GM21360 (cell line): ENCODE results near the gene INSIG2.
"Not testable (repeated sequence)": the region's sequence is repeated elsewhere in the genome, so short reads cannot be mapped to it uniquely, and the experiment has no call there.

Experiments used
- ATAC-seq: cut with Tn5 transposase; IDR thresholded peaks from one replicate; pipeline ENCODE4 v1.9.1; 2021; ENCODE audit warnings: mild to moderate bottlenecking, moderate library complexity; ENCODE audit not compliant: unreplicated experiment

The INSIG2 gene

DNA sequence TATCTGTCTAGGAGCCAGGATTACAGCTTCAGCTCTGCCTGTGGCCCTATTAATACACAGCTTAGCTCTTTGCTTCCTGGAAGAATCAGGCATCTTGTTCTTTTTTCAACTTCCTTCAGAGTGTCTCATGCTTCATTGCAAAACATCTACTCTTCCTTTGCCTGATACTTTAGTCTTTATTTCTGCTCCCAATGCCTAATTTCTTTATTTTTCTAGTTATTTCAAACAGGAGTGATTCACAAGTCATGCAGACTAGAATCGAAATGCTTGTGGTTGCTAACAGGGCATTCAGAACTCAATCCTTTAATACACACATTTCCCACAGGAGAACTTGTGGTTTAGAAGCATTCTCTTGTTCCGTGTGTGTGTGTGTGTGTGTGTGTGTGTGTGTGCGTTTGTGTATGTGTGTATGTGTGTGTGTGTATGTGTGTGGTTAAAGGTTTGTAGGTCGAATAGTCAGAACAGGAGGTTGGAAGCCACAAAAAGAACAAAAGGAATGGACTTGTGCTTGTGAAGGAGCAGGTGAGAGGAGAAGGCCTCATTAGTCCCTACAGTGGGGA lies 28.3 kb upstream of the INSIG2 start:
- ATAC-seq = no peak

DNA sequence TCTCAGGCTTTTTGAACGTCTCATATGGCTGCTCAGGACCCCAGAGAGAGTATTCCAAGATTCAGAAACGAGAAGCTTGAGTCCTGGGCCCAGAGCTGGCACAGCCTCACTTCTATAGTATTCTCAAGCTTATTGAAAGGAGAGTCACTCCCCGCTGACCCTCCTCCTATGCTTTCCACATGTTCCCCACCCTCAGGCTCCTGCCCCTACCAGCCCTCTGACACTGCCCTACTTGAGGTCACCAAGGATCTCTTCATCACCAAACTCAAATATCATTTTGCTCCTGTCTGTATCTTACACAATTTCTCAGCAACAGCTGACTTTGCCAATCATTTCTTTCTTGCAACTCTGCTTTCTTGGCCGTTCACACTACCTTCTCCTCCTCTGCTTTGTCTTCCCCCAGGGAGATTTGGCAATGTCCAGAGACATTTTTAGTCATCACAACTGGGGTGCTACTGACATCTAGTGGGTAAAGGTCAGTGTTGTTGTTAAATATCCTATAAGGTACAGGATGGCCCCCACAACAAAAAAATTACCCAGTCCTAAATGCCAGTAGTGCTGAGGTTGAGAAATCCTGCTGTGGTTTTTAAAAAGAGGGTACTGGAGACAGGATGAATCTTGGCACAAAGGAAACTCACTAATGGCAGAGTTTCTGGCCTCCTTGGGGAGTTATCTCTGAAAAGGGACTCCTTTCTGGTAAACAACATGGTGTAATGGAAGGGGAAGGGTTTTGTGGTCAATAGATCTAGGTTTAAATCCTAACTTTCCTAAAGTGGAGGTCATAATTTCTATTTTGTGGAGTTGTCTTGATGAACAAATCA lies 26.9 kb upstream of the INSIG2 start:
- ATAC-seq = peak; percentile 81

DNA sequence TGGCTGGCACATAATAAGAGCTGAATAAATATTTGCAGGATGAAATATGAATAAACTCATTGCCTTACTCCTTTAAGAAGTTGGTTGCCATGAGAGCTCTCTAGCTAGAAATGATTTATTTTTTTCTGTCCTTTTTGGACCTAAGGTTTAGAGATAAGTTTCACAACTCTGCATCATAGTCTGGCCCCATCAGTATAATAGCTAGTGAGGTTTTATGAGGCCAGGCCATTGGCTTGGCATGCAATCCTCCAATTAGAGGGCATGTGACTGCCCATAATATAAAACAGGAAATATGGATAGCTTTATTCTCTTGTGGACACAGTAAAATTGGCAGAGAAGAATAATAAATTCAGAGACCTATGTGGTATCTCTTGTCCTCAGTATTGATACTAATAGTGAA lies 26.2 kb upstream of the INSIG2 start:
- no peak for ATAC-seq

DNA sequence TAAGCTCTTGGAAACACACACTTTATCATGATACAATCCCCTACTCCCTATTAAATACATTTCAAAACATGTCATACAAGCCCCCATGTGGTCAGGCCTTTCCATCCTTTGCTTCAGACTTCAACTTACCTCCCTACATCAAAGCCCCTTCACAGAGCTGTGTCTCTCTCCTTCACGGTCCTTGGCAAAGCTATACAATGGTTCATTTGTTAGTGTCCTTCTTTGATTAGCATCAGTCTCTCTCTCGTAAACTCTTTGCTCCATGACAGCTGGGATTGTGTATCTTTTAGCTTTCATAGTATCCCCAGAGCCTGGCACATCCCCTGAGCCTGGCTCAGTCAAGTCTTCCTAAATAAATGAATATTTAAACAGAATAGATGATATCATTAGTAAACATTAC lies 25.6 kb upstream of the INSIG2 start:
- ATAC-seq = no peak

DNA sequence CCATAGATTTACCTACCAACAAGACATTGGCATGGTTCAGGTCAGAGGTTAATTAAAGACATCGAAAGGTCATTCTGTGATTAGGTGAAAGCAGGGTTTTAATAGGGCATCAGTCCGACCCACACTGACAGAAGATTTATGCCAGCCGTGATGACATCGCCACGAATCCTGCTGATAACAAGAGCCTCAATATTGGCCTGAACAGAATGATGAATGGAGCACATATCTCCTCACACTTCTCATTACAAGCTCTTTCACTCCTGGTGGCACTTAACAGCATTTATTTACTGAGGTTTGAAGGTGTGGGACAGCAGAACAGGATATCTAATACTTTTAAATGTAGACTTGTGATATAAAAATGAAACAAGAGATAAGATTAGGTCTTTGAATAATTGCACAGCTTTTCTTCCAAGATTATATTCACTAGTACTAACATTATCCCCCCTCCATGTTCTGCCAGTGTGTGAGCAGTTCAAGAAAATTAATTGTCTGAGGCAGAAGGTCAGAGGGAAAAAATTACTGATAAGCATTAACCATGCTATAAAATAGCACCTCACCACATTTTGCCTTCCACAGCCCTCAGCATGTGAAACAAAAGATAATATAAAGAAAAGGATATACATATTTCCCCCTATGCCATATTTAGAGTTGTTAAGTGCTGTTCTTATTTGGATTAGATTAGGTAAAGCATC lies 23.1 kb upstream of the INSIG2 start:
- ATAC-seq = no peak

DNA sequence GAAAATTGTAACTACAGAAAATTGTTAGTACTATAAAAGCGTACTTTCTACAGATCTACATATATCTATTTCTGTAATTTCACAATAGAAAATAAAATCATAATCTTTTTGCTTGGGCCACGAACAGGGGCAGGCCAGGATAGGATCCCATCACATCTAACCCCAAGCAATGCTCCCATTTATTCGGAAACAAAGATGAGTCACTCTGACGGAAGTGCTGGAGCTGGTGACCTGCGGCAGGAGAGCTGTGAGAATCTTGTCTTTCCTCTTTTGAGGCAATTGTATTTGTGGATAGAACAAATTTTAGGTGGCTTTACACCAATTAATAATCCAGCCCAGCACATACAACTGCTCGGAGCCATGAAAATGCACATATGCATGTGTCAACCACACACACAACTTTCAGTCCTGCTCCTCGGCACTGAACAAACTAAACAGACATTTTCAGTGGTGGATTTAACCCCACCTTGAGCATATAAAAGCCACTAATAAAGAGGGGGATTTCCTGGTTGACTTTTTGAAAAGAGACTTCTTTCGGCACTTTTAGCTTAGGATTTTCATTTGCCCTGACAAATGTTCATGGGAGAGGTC lies 22.3 kb upstream of the INSIG2 start:
- ATAC-seq = no peak

DNA sequence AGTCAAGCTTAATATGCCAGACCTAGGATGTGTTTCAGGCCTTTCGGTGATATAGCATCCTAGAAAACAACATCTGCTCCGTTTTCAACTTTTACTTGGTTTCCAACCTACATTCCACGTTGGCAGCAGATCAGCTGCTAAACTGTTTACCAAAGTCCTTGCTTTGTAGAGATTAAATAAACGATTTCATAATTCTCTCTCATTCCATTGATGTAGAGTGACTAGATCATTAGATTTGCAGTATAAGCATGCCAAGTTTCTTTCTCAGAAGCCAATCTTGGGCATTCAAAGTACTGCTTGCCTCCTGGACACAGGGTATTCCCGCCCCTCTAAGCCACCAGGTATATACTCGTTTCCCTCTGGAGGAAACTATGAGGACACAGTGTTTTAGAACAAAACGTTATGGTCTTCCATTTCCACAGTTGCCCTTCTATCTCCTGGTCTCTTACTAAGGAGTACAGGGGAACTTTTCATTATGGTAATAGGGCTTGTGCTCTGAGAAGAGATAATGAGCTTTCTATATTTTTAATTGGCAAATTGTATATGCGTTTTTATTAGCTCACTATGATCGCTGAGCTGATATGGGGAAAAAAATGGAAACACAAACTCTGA lies 10.5 kb upstream of the INSIG2 start:
- ATAC-seq = no peak

DNA sequence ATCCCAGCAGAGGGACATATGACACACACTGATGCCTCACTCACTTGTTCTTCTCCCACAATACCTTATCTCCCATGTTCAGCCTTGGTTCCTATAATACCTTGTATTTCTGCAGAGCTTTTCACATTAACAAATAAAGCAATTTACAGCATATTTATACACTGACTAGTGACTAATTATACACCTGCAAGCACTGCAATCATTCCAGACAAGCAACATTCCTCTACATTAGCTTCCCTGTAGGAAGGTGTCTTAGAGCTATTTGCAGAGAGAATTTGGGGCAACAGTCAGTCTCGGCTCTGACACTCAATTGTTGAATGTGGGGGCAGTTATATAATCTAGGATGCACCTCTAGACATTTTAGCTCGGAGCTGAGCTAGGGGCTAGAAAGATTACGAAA lies 9.5 kb upstream of the INSIG2 start:
- no peak for ATAC-seq

DNA sequence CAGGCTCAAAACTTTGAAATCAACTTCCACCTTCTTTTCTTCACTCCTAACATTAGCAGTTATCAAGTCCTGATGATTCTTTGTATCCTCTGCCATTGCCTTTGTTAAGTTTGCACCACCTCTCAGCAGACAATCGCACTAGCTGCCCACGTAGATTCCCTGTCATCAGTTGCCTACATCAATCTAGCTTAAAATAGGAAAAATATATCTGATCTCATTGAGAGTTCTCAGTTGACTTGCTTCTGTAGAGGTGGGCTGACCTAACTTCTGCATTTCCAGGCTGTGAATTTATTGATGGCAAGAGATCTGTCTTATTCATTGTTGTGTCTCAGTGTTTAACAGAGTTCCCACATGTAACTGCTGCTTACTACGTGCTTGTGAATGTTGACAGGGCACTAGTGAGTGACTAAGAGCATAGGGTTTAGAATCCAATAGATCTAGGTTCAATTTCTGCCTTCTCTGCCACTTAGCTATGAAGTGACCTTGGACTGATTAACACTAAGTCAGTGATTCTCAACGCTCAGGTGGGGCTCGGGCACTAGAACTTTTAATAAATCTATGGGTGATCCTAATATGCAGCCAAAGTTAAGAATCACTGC lies 3.7 kb upstream of the INSIG2 start:
- no peak for ATAC-seq

DNA sequence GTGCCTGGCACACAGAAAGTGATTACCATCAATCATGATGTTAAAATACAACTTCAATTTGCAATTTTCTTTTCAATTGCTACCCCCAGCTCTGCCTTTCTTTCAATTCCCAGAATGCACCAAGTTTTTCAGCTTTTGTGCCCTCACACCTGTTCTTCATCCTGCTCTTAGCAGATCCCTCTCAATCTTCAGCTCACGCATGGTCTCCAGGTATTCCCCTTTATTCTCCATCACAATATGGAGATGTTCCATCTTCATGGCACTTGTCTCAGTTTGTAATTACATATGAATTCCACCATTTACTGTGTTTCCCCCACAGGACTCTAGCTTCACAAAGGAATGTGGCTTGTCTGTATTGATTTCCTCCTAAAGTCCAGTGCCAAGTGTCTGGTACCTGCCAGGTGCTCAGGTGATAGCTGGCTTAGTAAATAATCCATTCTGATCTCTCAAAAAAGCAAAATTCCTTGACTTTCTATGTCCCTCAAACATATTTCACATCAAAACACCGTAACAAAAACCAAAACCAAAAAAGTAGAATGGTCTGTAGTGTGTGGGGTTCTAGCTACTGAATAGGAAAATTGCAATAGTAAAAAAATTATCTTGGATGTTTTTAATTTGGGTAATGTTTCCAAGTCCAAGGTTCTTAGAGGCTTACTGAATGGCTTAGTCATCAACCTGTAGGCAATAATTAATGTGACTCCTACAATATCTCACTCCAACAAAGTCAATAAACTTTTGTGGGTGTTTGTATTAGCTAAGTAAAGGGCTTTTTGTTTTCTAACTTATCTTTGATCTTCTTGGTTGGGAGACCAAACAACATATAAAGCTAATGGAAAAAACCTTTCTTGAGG lies 2.9 kb upstream of the INSIG2 start:
- ATAC-seq = no peak

DNA sequence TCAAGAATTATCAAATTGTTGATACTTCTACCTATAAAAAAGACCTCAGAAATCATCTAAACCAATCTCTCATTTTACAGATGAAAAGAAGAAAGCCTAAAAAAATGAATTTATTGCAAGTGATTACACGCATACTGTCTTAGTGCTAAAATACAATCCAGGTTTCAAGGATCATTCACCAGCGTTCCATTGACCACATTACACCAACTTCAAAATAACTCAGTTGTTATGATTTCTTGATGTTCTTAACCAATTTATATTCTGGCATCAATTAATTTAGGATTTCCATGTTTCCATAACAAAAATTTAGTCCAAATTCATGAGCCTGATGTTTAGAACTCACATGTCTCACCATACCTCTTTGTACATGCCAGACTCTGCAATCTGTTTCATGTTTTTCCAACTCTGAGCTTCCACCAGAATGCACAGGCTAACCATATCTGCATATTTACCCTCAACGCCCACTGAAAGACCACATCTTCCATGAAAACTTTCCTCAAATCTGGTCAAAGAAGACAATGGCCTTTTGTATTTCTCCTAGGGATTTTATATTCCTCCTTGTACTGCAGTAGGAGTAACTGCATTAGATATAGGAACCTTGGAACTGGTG lies 2.1 kb upstream of the INSIG2 start:
- ATAC-seq = no peak

DNA sequence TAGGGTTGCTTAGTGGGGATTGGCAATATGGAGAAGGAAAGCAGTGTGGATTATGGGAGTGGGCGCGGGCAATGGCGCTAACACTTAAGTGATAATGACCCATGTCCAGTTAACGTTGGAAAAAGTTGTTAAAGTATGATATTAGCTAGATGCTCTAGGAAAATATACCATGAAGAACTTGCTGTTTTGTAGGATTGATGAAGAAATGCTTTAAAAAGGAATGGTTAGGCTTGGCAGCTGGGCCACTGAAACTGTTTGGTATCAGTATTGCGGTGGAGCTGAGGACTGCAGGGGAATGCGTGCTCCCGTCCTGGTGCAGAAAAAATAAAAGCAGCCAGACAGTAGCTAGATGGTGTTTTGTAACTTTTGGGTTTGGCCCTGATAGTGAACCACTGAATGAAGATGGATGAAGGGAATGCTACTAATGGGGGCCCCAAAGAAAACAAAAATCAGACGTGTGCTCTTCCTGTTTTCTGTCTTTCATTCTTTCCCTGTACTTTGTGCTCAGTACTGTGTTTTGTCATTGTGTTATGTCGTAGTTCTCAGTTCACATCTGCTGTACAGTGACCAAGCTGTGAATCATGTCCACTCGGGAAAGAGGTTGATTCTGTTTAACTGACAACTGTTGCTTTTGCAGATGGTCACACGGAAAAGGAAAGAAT lies 999 bp downstream of the INSIG2 start:
- peak; percentile 29 for ATAC-seq

DNA sequence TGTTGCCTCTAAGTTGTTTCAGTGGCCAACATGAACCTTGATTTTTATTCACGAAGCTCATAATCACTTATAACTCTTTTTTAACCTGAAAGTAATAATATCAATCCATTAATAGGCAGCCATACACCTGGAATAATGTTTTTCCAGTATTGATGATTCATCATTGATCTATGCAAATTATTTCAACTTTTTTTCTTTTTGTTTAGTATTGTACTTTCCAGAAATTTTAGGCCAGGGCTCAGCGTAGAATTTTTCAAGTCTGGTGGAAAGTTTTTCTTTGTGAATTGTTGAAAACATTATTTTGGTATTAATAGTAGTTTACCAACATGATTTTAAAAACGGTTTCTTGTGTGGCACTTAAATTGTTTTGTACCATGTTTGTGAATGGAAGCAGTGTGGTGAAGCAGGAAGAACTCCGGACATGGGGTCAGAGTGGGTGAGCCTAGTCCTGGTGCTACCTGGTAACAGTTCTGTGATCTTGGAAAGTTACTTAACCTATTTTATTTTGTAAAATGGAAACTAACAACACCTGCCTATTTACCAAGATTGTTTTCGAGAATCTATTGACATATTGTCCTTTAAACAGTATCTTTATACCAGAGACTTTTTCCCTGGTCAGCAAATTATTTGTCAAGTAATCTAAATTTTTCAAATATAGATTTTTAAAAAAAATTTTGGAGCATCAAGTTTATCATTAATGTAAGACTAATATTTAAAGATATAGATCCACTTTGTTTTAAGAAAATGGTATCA lies 2.3 kb downstream of the INSIG2 start:
- ATAC-seq = no peak

DNA sequence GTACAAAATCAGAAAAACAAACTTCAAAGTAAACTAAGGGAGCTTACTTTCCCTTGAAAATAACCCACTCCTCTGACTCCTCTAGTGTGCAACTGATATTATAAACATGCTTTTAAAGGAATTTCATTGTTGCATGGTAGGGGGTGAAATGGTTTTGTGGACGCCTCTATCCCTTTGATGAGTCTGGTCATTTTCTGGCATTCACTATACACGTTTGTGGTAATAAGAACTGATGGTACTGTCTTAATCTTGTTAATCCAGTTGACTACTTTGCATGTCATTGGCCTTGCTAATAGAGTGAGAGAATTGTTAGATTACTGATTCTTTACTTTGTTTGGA lies 2.8 kb downstream of the INSIG2 start:
- no peak for ATAC-seq

DNA sequence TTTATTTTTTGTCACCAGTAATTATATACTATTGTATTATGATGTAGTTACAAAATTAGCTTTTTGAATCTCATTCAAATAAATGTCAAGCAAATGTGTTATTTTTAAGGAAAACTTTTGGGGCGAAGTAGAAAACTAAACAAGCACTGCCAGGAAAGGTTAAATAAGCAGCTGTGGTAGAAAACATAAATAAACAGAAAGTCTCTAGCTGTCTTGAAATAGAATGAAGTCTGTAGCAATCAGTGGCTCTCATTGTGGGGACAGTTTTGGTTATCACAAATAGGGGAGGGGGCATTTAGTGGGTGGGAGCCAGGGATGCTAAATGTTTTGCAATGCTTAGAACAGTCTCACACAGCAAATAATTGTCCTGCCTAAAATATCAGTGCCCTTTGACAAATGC lies 3.4 kb downstream of the INSIG2 start:
- no peak for ATAC-seq

DNA sequence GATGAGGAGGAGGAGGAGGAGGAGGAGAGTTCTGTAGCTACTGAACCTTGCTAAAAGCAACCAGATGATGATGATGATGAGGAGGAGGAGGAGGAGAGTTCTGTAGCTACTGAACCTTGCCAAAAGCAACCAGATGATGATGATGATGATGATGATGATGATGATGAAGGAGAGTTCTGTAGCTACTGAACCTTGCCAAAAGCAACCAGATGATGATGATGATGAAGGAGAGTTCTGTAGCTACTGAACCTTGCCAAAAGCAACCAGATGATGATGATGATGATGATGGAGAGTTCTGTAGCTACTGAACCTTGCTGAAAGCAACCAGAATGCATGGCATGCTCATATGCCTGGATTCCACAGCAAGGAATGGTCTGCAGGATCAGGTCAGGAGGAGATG lies 5.8 kb downstream of the INSIG2 start:
- not testable (repeated sequence) for ATAC-seq

DNA sequence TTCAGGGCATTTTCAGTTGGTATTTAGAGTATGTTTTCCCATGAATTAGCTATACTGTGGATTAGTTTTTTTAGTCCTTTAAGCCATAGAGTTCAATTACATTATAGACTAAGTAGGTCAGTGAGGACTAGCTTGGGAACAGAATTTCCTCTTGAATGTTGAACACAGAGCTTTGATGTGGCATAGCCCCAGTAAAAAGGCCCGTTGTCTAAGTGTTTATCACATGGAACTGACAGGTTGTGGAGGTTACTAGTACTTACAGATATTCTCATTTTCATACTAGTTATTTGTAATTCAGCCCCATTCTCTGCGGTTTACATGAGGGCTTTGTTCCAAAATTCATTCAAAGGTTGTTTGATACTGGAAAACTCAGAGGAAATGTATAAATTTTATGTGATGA lies 6.2 kb downstream of the INSIG2 start:
- no peak for ATAC-seq

DNA sequence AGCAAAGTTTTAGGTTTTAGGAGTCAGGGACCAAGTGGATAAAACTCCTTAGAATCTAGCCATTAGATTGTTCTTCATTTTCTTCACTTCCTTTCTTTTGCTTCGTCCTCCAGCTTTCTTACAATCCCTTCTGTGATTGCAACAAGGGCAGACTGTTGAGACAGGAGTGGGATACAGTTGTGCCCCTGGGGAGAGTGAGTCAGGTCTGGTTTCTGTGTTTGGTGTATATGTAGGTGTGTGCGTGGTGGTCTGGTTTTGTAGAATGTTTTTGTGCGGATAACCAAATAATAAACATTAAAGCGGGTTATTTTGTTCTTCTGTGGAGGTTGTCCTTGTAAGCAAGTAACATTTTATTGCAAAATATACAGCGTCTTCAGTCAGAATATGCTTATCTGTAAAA lies 7.3 kb downstream of the INSIG2 start:
- ATAC-seq = no peak

DNA sequence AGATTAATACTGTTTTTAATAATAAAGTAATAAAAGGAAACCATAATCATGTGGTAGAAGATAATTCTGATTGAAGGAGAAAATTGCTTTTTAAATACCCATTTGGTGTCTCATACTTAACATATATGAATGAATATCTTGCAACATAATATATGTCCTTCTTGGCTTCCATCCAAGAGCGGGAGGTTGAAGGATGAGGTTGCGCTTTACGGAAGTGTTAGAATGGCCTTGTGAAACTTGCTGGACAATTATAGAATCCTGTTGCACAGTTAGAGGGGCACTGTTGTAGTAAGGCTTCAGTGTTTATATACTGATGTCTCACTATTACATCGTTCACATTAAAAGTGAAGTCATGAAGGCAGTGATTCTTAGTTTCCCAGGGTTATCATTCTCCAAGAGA lies 9.4 kb downstream of the INSIG2 start:
- ATAC-seq = no peak
